HG03439 (cell line): ENCODE results near the gene C16orf74.

Experiments used
- ATAC-seq: cut with Tn5 transposase; IDR thresholded peaks from one replicate; pipeline ENCODE4 v1.9.1; 2021; ENCODE audit warnings: mild to moderate bottlenecking, moderate library complexity; ENCODE audit not compliant: unreplicated experiment

Gene C16orf74

DNA sequence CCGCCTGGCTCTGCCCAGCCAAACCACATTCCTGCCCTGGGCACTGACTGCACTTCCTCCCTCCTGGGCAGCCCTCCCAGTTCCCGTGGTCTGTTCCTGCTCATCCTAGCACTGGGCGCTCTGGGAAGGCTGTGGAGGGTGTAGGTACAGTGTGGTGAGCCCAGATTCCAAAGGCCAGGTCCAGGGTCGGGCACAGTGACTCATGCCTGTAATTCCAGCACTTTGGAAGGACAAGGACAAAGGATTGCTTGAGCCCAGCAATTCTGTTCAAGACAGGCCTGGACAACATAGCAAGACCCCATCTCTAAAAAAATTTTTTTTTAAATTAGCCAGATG, 30.6 kb downstream of the C16orf74 start:
- no peak for ATAC-seq

DNA sequence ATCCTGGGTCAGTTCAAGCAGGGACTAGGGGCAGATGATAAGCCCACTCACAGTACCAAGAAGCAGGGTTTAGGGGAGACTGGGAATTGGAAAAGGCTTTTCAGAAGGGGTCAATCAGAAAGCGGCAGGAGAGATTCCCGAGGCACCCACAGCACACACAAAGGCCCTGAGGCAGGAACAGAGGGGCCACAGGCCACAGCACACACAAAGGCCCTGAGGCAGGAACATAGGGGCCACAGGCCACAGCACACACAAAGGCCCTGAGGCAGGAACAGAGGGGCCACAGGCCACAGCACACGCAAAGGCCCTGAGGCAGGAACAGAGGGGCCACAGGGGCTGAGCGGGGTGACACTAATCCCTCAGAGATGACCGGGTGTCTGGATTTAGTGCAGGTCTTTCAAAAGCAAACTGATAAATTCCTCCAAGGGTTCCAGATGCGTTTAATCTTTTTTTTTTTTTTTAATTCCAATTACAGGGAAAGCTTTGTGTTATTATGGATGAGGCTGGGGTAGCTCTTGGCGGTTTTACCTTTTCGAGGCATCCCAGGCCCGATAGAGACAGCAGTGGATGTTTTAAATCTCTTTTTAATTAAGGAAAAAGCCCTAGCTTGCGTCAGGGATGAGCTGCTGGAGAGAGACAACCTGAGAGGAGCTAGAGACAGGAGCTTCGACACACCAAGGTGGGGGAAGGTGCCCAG, 31.1 kb downstream of the C16orf74 start:
- ATAC-seq, result no peak

DNA sequence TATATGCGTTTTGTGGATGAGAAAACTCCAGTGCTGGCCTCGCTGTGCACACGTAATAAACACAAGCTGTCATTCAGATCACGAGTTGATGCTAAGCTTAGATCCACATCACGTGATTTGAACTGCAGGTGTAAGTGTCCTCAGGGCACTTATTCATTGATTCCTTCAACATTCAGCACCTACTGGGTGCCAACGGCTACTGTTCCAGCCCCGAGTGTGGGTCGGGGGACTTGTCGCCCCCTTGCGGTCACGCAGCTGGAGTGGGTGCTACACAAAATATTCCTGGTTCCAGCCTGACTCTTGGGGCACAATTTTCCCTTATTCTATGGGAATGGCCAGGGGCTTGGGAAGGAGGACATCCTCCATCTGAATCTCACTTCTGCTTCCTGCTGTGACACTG, 32.2 kb downstream of the C16orf74 start:
- ATAC-seq, result no peak

DNA sequence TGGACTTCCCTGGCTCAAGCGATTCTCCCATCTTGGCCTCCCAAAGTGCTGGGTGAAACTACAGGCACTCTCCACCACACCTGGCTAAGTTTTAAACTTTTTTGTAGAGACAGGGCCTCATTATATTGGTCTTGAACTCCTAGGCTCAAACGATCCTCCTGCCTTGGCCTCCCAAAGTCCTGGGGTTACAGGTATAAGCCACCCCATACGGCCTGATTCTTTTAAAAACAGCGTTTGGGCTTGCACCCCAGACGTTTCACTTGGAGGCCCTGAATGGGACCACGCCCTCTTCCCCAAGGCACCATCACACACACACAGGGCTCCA, 32.8 kb downstream of the C16orf74 start:
- ATAC-seq, result no peak

DNA sequence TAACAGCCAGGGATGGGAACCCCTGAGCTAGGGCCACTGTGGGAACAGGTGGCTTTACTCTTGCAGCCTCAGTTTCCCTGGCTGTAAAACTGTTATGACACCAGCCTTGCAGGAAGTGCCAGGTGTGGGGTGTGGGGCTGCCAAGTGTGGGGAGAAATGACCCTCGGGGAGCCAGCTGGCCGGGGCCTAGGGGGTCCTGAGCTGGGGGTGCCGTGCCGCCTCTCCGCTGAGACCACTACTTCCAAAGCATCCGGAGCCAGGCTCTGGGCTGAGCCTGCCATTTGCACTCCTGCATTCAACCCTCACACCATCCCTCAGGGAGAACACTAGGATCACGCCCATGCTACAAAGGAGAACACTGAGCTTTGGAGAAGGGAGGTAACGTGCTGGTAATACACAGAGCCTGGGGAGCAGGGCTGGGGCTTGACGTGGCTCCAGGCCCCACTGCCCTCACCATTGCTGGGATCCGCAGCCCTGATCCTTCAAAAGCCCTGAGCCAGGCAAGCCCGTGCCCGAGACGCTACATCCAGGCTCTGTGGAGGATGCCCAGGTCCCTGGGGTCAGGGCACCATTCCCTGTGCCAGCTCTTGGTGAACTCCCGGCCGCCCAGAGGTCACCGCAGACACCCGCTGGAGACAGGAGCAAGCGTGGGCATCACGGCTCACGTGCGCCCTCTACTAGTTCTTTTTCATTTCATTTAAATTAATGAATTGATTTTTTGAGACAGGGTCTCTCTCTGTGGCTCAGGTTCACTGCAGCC, 33.3 kb downstream of the C16orf74 start:
- no peak for ATAC-seq

DNA sequence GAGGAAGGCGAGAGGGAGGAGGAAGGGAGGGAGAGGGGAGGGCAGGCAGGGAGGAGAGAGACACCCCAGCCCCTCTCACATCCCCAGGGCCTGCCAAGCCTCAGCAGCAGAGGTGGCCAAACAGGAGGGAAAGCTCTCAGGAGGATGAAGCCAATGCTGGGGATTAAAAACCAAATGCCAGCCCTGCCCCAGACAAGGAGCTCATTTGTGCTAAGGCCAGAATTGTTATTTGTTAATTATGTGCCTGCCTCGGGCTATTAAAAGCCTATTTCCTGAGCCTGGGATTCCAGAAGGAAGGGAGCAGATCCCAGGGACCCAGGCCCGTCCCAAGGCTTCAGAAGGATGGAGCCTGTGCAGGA, 34.2 kb downstream of the C16orf74 start:
- no peak for ATAC-seq

DNA sequence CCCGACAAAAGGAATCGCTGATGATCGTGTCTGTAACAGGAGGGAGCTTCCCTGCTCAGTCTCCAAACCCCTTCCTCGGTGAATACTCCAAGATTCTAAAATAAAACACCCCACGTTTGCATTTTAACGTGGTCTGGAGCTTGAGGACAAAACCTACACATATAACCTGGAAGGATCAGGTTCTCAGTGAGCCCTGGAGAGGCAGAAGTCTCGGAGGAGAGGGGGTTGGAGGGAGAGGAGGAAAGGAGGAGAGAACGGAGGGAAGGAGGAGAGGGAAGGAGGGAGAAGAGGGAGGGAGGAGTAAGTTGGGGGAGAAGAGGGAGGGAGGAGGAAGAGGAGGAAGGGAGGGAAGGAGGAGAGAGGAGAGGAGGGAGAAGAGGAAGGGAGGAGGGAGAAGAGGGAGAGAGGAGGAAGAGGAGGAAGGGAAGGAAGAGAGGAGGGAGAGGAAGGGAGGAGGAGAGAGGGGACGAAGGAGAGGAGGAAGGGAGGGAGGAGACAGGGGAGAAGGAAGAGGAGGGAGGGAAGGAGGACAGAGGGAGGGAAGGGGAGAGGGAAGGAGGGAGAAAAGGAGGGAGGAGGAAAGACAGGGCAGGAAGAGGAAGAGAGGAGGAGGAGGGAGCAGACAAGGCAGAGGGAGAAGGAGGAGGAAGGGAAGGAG, 34.7 kb downstream of the C16orf74 start:
- no peak for ATAC-seq

DNA sequence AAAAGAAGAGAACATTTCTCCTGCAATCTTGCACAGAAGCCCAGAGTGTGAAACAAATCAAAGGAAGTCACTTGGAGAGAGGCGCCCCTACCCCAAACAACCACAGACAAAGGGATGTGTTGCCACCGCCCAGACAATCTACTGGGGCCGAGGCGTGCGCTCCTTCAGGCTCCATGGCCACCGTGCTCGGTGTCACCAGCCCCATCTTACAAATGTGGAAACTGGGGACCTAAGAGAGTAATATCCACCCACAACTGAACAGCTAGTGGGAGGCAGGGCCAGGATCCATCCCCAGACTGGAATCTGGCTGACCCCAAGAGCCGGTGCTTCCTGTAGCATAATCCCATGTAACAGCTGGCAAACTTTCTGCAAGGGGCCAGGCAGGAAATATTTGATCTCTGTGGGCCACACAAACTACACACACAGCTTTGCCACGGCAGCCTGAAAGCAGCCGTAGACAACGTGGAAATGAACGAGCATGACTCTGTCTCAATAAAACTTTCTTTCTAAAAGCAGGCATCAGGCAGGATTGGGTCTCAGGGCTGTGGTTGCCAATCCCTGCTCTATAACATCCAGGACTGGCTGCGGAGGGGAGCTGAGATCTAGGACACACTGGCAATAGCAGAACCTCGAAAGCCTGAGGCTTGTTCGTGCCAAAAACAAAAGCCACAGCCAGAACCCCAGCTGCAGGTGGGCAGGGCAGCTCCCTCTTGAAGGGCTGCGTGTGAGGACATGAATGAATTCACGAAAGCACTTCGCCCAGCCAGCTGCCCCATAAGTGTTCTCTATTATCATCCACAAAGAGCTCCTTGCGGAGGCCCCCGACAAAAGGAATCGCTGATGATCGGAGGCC, 35.5 kb downstream of the C16orf74 start:
- no peak for ATAC-seq

DNA sequence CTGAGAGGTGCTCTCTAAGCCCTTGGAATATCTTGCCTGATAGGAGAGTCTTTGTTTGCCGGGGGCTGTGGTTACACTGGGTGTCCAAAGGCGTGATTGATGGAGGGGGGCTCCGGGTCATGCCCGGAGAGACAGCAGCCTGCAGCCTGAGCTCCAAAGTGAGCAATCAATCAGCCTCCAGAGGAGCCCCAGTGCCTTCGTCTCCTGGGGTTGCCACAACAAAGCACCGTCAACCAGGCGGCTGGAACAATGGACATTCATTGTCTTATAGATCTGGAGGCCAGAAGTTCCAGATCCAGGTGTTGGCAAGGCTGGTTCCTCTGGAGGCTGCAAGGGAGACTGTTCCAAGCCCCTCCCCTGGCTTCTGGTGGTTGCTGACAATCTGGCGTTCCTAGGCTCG, 38.1 kb downstream of the C16orf74 start:
- no peak for ATAC-seq

DNA sequence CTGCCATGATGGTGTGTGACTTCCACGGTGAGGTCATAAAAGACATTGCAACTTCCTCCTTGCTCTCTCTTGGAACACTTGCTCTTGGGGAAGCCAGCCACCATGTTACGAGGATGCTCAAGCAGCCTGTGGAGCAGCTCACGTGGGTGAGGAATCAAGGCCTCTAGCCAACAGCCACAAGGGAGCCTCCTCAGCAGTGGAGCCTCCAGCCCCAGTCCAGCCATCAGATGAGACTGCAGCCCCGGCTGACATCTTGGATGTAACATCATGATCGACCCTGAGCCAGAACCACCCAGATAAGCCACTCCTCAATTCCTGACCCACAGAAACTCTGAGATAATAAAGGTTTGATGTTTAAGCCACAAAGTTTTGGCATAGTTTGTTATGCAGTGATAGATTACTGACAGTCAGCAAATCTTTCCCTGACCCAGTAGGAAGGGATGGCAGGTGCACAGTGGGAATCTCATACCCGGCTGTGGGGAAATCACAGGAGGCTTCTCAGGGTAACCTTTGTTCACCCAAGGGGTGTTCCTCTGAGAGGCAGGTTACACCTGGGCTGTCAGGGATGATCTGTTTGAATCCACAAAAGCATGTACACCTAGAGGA, 38.8 kb downstream of the C16orf74 start:
- no peak for ATAC-seq

DNA sequence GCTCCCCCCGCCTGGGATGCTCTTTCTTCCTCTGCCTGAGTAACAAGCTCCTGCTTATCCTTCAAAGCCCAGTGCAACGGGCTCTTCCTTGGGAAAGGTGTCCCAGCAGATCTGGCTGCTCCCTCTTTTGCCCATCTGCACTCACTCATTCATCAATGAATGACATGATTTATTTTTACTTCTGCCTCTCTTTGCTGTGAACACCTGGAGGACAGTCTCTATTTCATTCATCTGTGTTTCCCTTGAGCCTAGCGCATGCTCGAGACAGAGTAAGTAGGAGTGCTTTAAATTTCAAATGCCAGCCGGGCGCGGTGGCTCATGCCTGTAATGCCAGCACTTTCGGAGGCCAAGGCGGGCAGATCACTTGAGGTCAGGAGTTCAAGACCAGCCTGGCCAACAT, 40.2 kb downstream of the C16orf74 start:
- ATAC-seq, result no peak

DNA sequence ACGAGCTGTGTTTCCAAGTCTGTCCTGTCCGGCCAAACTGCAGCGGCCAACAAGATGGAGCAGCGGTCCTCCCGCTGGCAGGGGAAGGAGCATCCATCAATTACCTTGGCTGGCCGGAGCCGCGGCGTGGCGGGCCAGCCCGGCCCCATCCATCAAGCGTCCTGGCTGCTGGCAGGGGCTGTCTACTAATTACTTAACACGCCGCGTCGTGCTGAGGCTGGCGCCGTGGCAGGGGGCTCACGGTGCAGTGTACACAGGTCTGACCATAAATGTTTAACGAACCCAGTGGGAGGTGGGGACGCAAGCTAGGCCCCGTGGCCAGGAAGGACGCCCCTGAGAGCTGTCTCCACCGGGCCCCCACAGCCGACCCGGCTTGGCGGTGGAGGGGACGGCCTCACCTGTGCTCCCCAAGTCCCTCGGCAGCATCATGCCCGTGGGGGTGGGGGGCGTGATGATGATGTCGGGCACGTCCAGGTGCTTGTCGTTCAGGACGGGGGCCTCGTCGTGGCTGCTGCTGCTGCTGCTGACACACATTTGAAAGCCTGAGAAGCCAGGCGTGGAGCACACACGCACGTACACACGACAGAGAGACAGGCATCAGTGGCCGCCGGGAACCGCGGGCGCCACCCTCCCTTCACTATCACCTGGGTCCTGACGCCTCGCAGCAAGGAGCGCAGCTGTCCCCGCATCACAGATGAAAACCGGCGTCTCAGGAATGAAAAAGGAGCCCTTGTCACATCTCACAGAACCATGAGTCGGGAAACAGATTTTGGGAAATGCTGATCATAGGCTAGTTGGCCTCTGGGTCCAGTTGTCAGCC, 40.9 kb downstream of the C16orf74 start:
- ATAC-seq, result no peak

DNA sequence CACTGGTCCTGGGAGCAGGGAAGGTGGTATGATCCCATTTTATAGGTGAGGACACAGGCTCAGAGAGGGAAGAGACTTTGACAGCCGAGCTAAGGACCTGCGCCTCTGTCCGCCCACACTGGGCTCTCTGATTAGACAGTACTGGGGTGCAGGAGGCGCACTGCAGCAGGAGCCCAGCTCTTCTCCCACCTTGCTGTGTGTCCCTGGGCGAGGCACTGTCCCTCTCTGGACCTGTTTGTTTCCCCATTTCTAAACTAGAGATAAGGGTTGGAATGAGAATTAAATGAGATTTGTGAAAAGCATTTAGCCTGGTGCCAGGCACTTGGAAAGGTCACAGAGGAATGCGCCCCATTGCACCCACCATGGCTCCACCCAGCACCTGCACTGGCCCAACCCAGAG, 42.6 kb downstream of the C16orf74 start:
- ATAC-seq, result no peak

DNA sequence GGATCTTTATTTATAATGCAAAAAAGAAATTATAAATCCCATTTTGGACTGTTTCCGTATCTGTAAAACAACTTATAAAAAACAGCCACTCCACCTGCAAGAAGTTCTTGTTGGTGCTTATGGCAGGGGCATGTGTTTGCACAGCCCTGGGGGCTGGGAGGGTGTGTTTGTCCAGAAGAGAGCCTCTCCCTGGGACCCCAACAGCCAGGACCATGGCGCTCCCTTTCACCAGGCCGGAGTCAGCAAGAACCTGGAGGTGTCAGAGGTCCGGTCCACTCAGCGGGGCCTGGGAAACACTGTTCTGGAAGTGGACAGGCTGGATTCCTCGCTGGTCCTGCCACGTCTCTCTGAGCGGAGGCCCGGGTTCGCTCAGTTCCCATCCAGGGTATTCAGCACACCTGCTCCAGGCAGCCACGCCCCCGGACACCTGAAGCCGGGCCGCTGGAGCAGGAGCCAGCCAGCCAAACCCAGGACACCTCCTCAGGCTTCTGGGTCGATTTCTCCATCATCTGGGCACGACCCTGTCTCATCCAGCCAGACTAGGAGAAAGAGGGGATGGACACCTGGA, 43.3 kb downstream of the C16orf74 start:
- ATAC-seq, result no peak

DNA sequence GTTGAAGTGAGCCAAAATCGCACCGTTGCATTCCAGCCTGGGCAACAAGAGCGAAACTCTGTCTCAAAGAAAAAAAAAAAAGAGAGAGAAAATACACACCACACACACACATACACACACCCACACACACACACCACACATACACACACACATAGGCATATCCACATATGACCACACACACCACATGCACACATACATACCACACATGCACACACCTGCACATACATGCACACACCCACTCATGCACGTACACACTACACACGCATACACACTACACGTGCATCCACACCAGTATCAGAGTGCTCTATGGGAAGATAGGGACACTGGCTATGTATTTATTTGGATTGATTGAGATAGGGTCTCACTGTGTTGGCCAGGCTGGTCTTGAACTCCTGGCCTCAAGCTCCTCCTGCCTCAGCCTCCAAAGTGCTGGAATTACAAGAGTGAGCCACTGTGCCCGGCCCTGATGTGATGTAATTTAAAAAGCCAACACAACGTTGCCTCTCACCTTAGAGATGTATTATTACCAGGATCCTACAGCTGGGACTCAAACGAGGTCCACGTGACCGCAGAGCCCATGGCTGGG, 44.4 kb downstream of the C16orf74 start:
- ATAC-seq, result no peak

DNA sequence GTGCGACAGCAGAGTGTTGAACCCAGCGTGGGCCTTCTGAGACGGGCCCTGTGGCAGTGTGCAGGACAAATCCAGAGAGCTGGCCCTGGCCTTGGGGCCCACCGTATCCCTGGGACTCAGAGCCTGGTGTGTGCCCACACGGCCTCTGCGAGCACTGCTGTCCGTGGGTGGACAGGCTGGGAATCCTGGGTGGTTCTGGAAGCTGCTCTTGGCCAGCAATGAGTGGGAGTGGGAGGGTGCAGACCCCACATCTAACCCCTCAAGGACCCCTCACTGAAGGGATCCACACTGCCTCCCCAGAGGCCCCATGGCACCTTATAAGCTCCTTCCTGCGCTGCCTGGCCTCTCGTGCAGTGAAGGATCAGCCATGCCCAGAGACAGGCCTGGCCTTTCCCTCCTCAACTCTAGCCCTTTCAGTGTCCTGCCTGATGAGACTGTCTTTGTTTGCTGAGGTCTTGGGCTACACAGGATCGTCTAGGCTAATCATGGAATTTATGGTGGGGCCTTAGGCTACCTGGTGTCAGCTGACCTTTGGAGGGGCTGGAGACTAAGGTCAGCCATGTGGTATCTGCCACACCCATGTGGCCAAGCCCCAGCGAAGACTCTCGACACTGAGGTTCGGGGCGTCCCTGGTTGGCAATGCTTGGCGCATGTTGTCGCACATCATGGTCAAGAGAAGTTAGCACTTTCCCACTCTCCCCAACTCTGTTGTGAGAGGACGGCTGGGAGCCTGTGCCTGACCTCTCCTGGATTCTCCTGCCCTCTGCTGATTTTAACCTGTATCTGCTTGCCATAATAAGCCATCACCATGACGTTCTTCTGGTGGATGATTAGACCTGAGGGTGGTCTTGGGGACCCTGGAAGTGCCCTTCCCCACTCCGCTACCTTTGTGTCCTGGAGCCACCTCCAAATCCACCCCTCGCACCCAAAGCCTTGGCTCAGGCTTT, 45.7 kb downstream of the C16orf74 start:
- no peak for ATAC-seq

DNA sequence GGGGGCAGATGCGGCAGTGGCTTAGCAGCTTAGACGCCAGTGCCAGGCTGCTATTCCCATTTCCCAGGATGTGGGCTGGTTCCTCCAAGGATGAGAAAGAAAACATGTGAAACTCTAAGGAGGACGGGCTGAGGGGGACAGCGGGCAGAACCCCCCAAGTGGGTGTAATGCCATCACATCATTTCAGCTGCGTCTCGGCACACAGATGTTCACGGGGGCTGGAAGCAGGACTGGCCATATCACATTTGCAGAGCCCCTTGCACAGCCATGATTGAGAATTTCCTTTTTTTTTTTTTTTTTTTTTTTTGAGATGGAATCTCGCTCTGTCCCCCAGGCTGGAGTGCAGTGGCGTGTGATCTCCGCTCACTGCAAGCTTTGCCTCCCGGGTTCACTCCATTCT, 46.9 kb downstream of the C16orf74 start:
- no peak for ATAC-seq

DNA sequence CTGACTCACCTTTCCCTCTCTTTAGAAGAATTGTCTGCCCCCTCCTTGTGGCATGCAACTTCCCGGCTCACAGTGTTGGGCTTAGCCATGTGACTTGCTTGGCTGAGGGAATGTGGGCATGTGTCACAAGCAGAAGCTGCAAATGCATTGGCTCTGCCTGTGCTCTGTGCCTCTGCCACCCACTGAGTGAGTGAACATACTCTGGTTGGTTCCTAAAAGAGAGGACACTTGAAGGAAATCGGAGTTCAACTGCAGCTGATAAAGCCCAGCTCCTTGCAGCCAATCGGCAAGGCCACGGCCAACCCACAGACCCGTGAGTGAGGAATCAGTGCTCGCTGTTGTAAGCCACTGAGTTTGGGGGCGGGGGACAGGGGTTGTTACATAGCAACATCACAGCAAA, 51.3 kb downstream of the C16orf74 start:
- ATAC-seq, result no peak
